Astrocyte (in vitro differentiated cells and primary cell): Measurements from ENCODE around the gene ERI2. TPM values are rescaled to one million over a fixed set of nuclear protein-coding genes. Genes with fewer than 3 reads are reported as not detected.

Experiments
- DNase-seq: peaks from one replicate; pipeline ENCODE4 v3.0.0-alpha.2; 2010; ENCODE audit warnings: low read depth
- FAIRE-seq: peaks from 2 replicates; lab custom pipeline; 2011; peaks lifted over from hg19 to GRCh38; lab: Jason Lieb, UNC
- H2AFZ ChIP-seq: 2 replicates; pipeline ENCODE4 v1.6.0; 2012; ENCODE audit warnings: low read depth, low read length, inconsistent platforms
- H3K27ac ChIP-seq: 2 replicates; pipeline ENCODE4 v1.5.1; 2011; ENCODE audit warnings: low read depth, low read length, inconsistent platforms
- H3K27me3 ChIP-seq: 2 replicates; pipeline ENCODE4 v1.6.0; 2011; ENCODE audit warnings: low read length, inconsistent platforms; ENCODE audit not compliant: insufficient read depth
- H3K36me3 ChIP-seq: 2 replicates; pipeline ENCODE4 v1.5.1; 2011; ENCODE audit warnings: low read length, inconsistent platforms; ENCODE audit not compliant: insufficient read depth
- H3K4me1 ChIP-seq: 2 replicates; pipeline ENCODE4 v1.5.1; 2011; ENCODE audit warnings: low read length, inconsistent platforms; ENCODE audit not compliant: insufficient read depth
- H3K4me2 ChIP-seq: 2 replicates; pipeline ENCODE4 v1.6.0; 2012; ENCODE audit warnings: low read length, inconsistent platforms
- H3K4me3 ChIP-seq: 2 replicates; pipeline ENCODE4 v1.5.1; 2011; ENCODE audit warnings: low read depth, mild to moderate bottlenecking, low read length, inconsistent platforms; ENCODE audit not compliant: insufficient read depth
- H3K79me2 ChIP-seq: 2 replicates; pipeline ENCODE4 v1.6.0; 2012; ENCODE audit warnings: mild to moderate bottlenecking, low read length, inconsistent platforms; ENCODE audit not compliant: insufficient read depth
- H3K9ac ChIP-seq: 2 replicates; pipeline ENCODE4 v1.6.0; 2012; ENCODE audit warnings: mild to moderate bottlenecking, low read length, inconsistent platforms
- H3K9me3 ChIP-seq: 2 replicates; pipeline ENCODE4 v1.5.1; 2012; ENCODE audit warnings: low read depth, mild to moderate bottlenecking, low read length, inconsistent platforms; ENCODE audit not compliant: insufficient read depth
- H4K20me1 ChIP-seq: 2 replicates; pipeline ENCODE4 v1.6.0; 2012; ENCODE audit warnings: low read length, inconsistent platforms; ENCODE audit not compliant: insufficient read depth
- H3K27ac Mint-ChIP-seq: one replicate; pipeline ENCODE4 v1.8.0; 2021; ENCODE audit warnings: mild to moderate bottlenecking, mixed read lengths; ENCODE audit not compliant: unreplicated experiment
- H3K27me3 Mint-ChIP-seq: one replicate; pipeline ENCODE4 v1.8.0; 2021; ENCODE audit warnings: low read depth, mixed read lengths; ENCODE audit not compliant: unreplicated experiment
- H3K36me3 Mint-ChIP-seq: one replicate; pipeline ENCODE4 v1.8.0; 2021; ENCODE audit warnings: low read depth, mixed read lengths; ENCODE audit not compliant: unreplicated experiment
- H3K4me1 Mint-ChIP-seq: one replicate; pipeline ENCODE4 v1.8.0; 2021; ENCODE audit warnings: low read depth, mixed read lengths; ENCODE audit not compliant: unreplicated experiment
- H3K4me3 Mint-ChIP-seq: one replicate; pipeline ENCODE4 v1.8.0; 2021; ENCODE audit warnings: mild to moderate bottlenecking, moderate library complexity, mixed read lengths; ENCODE audit not compliant: unreplicated experiment
- H3K9me3 Mint-ChIP-seq: one replicate; pipeline ENCODE4 v1.8.0; 2021; ENCODE audit warnings: mild to moderate bottlenecking, mixed read lengths; ENCODE audit not compliant: unreplicated experiment
- CTCF ChIP-seq: IDR thresholded peaks from 2 replicates; pipeline ENCODE4 v1.5.1; 2011; ENCODE audit warnings: low read depth, mild to moderate bottlenecking, inconsistent platforms, low read length, moderate library complexity; ENCODE audit not compliant: insufficient read depth
- EZH2 ChIP-seq: IDR thresholded peaks from 2 replicates; pipeline ENCODE4 v1.6.1; 2012; ENCODE audit warnings: mild to moderate bottlenecking, low read length, inconsistent platforms; ENCODE audit not compliant: insufficient read depth
- total RNA-seq: library from RNA; stranded (reverse); gene quantifications from 2 replicates; pipeline ENCODE4 v1.2.1, GENCODE V29; 2021

Gene ERI2
- total RNA-seq, 1 donor from 2014 or later: 12.9 TPM

GRCh38 chr16:20781697-20782096 lies 24.6 kb downstream of the ERI2 start:
- TF ChIP-seq EZH2 (no peak), CTCF (no peak)
- Mint-ChIP-seq H3K9me3 (no peaks in the 10 kb centered on the region), H3K36me3 (no peaks in the 10 kb centered on the region), H3K4me1 (no peaks in the 10 kb centered on the region), H3K4me3 (no peak overlapping the region), H3K27ac (no peak overlapping the region), H3K27me3 (no peaks in the 10 kb centered on the region)
- Histone ChIP-seq H3K36me3 (no peaks in the 10 kb centered on the region), H3K27ac (no peak overlapping the region), H3K9me3 (no peaks in the 10 kb centered on the region), H4K20me1 (no peaks in the 10 kb centered on the region), H2AFZ (no peak overlapping the region), H3K27me3 (no peaks in the 10 kb centered on the region), H3K9ac (no peak overlapping the region), H3K4me3 (no peak overlapping the region), H3K4me2 (no peak overlapping the region), H3K79me2 (no peaks in the 10 kb centered on the region), H3K4me1 (no peaks in the 10 kb centered on the region)
- FAIRE-seq (no peak), DNase-seq (no peak)

- DNase-seq (peak; percentile 25), FAIRE-seq (peak; percentile 20)
- Mint-ChIP-seq H3K27ac (no peak overlapping the region), H3K4me3 (no peak overlapping the region), H3K9me3 (no peaks in the 10 kb centered on the region), H3K27me3 (no peaks in the 10 kb centered on the region), H3K36me3 (no peaks in the 10 kb centered on the region), H3K4me1 (no peaks in the 10 kb centered on the region)
- no peak overlapping the region for H2AFZ ChIP-seq
- H3K9me3 ChIP-seq: no peaks in the 10 kb centered on the region
- no peaks in the 10 kb centered on the region for H4K20me1 ChIP-seq
- H3K36me3 ChIP-seq: no peaks in the 10 kb centered on the region
- H3K27me3 ChIP-seq: no peaks in the 10 kb centered on the region
- H3K79me2 ChIP-seq: no peaks in the 10 kb centered on the region
- no peak overlapping the region for H3K9ac ChIP-seq
- peak; percentile 59 for TF ChIP-seq CTCF
- TF ChIP-seq EZH2: no peak
- H3K4me1 ChIP-seq: no peaks in the 10 kb centered on the region
- no peak overlapping the region for H3K4me2 ChIP-seq
- no peak overlapping the region for H3K27ac ChIP-seq
- H3K4me3 ChIP-seq: no peak overlapping the region
Observed at GRCh38 chr16:20774703-20775362, 31.4 kb downstream of the ERI2 start.

- Mint-ChIP-seq H3K27me3 (no peaks in the 10 kb centered on the region), H3K27ac (no peak overlapping the region), H3K4me3 (no peak overlapping the region), H3K9me3 (no peaks in the 10 kb centered on the region), H3K4me1 (no peaks in the 10 kb centered on the region), H3K36me3 (no peaks in the 10 kb centered on the region)
- Histone ChIP-seq H3K36me3 (no peaks in the 10 kb centered on the region), H3K27ac (no peak overlapping the region), H3K4me1 (no peaks in the 10 kb centered on the region), H3K4me3 (no peak overlapping the region), H3K4me2 (no peak overlapping the region), H2AFZ (no peak overlapping the region), H4K20me1 (no peaks in the 10 kb centered on the region), H3K27me3 (no peaks in the 10 kb centered on the region), H3K9me3 (no peaks in the 10 kb centered on the region), H3K79me2 (no peaks in the 10 kb centered on the region), H3K9ac (no peak overlapping the region)
- DNase-seq (no peak), FAIRE-seq (no peak)
- TF ChIP-seq CTCF: no peak
- no peak for TF ChIP-seq EZH2
Observed at GRCh38 chr16:20773679-20774078, 32.6 kb downstream of the ERI2 start.
